GM23338 (cell line): ENCODE measurements around the gene ASPSCR1. TPM values are rescaled to one million over a fixed set of nuclear protein-coding genes. Genes with fewer than 3 reads are reported as not detected.

Experiments
- ATAC-seq: fragments of 200-7000 bp; cut with Tn5 transposase; 3 replicates; pipeline ENCODE4 v1.9.1; 2020
- DNase-seq: peaks from one replicate; pipeline ENCODE4 v3.0.0-alpha.2; 2015; ENCODE audit warnings: low spot score
- H2AFZ ChIP-seq: fragments of 200-600 bp; sonication (generic); 2 replicates; pipeline ENCODE4 v1.8.0; 2016; ENCODE audit warnings: antibody characterized with exemption, mild to moderate bottlenecking, moderate library complexity
- H3F3A ChIP-seq: fragments of 200-600 bp; sonication (generic); replicated peaks from 2 replicates; pipeline ENCODE4 v1.8.0; 2017; ENCODE audit warnings: antibody characterized with exemption, mixed run types, low read depth
- H3K27ac ChIP-seq: fragments of 200-600 bp; sonication (generic); 2 replicates; pipeline ENCODE4 v1.6.1; 2016; ENCODE audit warnings: low read depth
- H3K27me3 ChIP-seq: fragments of 200-600 bp; sonication (generic); 2 replicates; pipeline ENCODE4 v1.8.0; 2016; ENCODE audit warnings: mild to moderate bottlenecking, mixed run types, moderate library complexity; ENCODE audit not compliant: insufficient read depth
- H3K36me3 ChIP-seq: fragments of 200-600 bp; sonication (generic); 2 replicates; pipeline ENCODE4 v1.8.0; 2016; ENCODE audit warnings: mild to moderate bottlenecking; ENCODE audit not compliant: insufficient read depth
- H3K4me1 ChIP-seq: fragments of 200-600 bp; sonication (generic); 2 replicates; pipeline ENCODE4 v1.8.0; 2016; ENCODE audit warnings: mild to moderate bottlenecking, moderate library complexity; ENCODE audit not compliant: insufficient read depth
- H3K4me2 ChIP-seq: fragments of 200-600 bp; sonication (generic); 2 replicates; pipeline ENCODE4 v1.7.1; 2017; ENCODE audit warnings: mixed run types
- H3K4me3 ChIP-seq: fragments of 200-600 bp; sonication (generic); 2 replicates; pipeline ENCODE4 v1.6.1; 2016; ENCODE audit warnings: mixed run types
- H3K79me2 ChIP-seq: fragments of 200-600 bp; sonication (generic); replicated peaks from 2 replicates; pipeline ENCODE4 v1.8.0; 2017; ENCODE audit warnings: mild to moderate bottlenecking; ENCODE audit not compliant: insufficient read depth
- H3K9me2 ChIP-seq: fragments of 200-600 bp; sonication (generic); 2 replicates; pipeline ENCODE4 v1.8.0; 2017; ENCODE audit not compliant: insufficient read depth
- H4K20me1 ChIP-seq: fragments of 200-600 bp; sonication (generic); replicated peaks from 2 replicates; pipeline ENCODE4 v1.8.0; 2017; ENCODE audit warnings: mild to moderate bottlenecking; ENCODE audit not compliant: insufficient read depth
- H3K27ac Mint-ChIP-seq: 2 replicates; pipeline ENCODE4 v1.8.0; 2020; ENCODE audit warnings: inconsistent platforms, mild to moderate bottlenecking, moderate library complexity, mixed read lengths
- H3K27me3 Mint-ChIP-seq: 3 replicates; pipeline ENCODE4 v1.8.0; 2022; ENCODE audit warnings: low read depth, mild to moderate bottlenecking, moderate library complexity, mixed read lengths, inconsistent platforms; ENCODE audit not compliant: insufficient read depth, poor library complexity
- H3K36me3 Mint-ChIP-seq: 3 replicates; pipeline ENCODE4 v1.8.0; 2021; ENCODE audit warnings: low read depth, mild to moderate bottlenecking, inconsistent platforms, moderate library complexity, mixed read lengths
- H3K4me1 Mint-ChIP-seq: 3 replicates; pipeline ENCODE4 v1.8.0; 2020; ENCODE audit warnings: mild to moderate bottlenecking, inconsistent platforms, mixed read lengths
- H3K4me3 Mint-ChIP-seq: 3 replicates; pipeline ENCODE4 v1.8.0; 2021; ENCODE audit warnings: moderate library complexity, mild to moderate bottlenecking, inconsistent platforms, mixed read lengths
- H3K9me3 Mint-ChIP-seq: 3 replicates; pipeline ENCODE4 v1.8.0; 2020; ENCODE audit warnings: moderate library complexity, mild to moderate bottlenecking, inconsistent platforms, mixed read lengths
- CREB1 ChIP-seq: fragments of 250-450 bp; sonication (Bioruptor Pico); IDR thresholded peaks from 2 replicates; pipeline ENCODE4 v1.5.0; 2020; ENCODE audit warnings: low read depth, mild to moderate bottlenecking, moderate library complexity
- EZH2 ChIP-seq: fragments of 200-600 bp; sonication (generic); IDR thresholded peaks from one replicate; pipeline ENCODE4 v1.8.0; 2017; ENCODE audit warnings: antibody characterized with exemption, mild to moderate bottlenecking, low read depth; ENCODE audit not compliant: unreplicated experiment
- EZH2phosphoT487 ChIP-seq: fragments of 200-600 bp; sonication (generic); IDR thresholded peaks from one replicate; pipeline ENCODE4 v1.8.1; 2018; ENCODE audit warnings: antibody characterized with exemption; ENCODE audit not compliant: unreplicated experiment
- JUNB ChIP-seq: IDR thresholded peaks from one replicate; pipeline ENCODE4 v1.6.1; 2016; ENCODE audit warnings: antibody characterized with exemption; ENCODE audit not compliant: unreplicated experiment
- NANOG ChIP-seq: IDR thresholded peaks from 2 replicates; pipeline ENCODE4 v1.6.1; 2016; ENCODE audit warnings: antibody characterized with exemption, borderline replicate concordance
- STAT1 ChIP-seq: IDR thresholded peaks from one replicate; pipeline ENCODE4 v1.6.1; 2016; ENCODE audit warnings: antibody characterized with exemption; ENCODE audit not compliant: unreplicated experiment
- ZNF114 ChIP-seq: fragments of 250-450 bp; sonication (Bioruptor Pico); IDR thresholded peaks from 2 replicates; pipeline ENCODE4 v1.5.0; 2020; ENCODE audit warnings: mild to moderate bottlenecking, moderate library complexity
- ZNF331 ChIP-seq: fragments of 250-450 bp; sonication (Bioruptor Pico); IDR thresholded peaks from 2 replicates; pipeline ENCODE4 v1.5.0; 2020; ENCODE audit warnings: low read depth, mild to moderate bottlenecking, moderate library complexity
- polyA plus RNA-seq: library from polyadenylated mRNA; unstranded; fragments of >200 nt; fragmentation: Nextera tagmentation; extraction: Ambion mirVana; gene quantifications from 2 replicates; pipeline ENCODE4 v1.2.1, GENCODE V29; 2016
- total RNA-seq: library from RNA; depleted of rRNA; stranded (reverse); fragments of >200 nt; shearing (Covaris generic); gene quantifications from 2 replicates; pipeline ENCODE4 v1.2.3, GENCODE V29; 2014
- TF ChIP-seq, protein P1 (sequence below), 2 experiments: fragments of 200-600 bp in 1 of 2; sonication (generic) in 1 of 2; conservative IDR thresholded peaks; 2 replicates each; pipeline versions ENCODE4 v1.5.1 to v1.6.1; 2016 to 2017; ENCODE audit warnings: antibody characterized with exemption in 2 of 2, low read depth in 2 of 2, mild to moderate bottlenecking in 2 of 2, moderate library complexity in 1 of 2
- TF ChIP-seq, protein P2 (sequence below): fragments of 250-450 bp; sonication (Bioruptor Pico); IDR thresholded peaks from 2 replicates; pipeline ENCODE4 v1.5.0; 2020; ENCODE audit warnings: mild to moderate bottlenecking, moderate library complexity
- TF ChIP-seq, protein P3 (sequence below): IDR thresholded peaks from 2 replicates; pipeline ENCODE4 v1.6.1; 2016; ENCODE audit warnings: antibody characterized with exemption

The ASPSCR1 gene
- total and polyA plus RNA-seq, 2 experiments from 2014 or later, result 44.2 to 46.9 TPM

DNA sequence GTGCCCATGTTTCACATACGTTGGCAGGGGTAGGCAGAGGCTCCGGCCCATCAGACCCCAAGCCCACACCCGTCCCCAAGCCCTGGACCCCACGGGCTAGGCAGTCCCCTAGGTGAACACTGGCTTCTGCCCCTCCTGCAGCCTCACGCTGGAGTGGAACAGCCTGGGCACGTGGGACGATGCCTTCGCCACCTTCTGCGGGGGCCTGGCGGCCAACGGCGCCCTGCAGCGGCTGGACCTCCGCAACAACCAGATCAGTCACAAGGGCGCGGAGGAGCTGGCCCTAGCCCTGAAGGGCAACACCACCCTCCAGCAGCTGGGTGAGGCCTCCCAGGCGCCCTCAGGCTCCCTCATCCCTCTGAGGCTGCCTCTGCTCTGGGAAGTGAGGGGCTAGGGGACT, 47.4 kb downstream of the ASPSCR1 start (continued):
- TF ChIP-seq, protein P1, sequence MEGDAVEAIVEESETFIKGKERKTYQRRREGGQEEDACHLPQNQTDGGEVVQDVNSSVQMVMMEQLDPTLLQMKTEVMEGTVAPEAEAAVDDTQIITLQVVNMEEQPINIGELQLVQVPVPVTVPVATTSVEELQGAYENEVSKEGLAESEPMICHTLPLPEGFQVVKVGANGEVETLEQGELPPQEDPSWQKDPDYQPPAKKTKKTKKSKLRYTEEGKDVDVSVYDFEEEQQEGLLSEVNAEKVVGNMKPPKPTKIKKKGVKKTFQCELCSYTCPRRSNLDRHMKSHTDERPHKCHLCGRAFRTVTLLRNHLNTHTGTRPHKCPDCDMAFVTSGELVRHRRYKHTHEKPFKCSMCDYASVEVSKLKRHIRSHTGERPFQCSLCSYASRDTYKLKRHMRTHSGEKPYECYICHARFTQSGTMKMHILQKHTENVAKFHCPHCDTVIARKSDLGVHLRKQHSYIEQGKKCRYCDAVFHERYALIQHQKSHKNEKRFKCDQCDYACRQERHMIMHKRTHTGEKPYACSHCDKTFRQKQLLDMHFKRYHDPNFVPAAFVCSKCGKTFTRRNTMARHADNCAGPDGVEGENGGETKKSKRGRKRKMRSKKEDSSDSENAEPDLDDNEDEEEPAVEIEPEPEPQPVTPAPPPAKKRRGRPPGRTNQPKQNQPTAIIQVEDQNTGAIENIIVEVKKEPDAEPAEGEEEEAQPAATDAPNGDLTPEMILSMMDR (conservative IDR thresholded peaks at IDR 0.05; ENCODE audit: low read depth in 2 of 2), result no peak
- no peak for TF ChIP-seq ZNF331 (CRISPR knock-in tag)

DNA sequence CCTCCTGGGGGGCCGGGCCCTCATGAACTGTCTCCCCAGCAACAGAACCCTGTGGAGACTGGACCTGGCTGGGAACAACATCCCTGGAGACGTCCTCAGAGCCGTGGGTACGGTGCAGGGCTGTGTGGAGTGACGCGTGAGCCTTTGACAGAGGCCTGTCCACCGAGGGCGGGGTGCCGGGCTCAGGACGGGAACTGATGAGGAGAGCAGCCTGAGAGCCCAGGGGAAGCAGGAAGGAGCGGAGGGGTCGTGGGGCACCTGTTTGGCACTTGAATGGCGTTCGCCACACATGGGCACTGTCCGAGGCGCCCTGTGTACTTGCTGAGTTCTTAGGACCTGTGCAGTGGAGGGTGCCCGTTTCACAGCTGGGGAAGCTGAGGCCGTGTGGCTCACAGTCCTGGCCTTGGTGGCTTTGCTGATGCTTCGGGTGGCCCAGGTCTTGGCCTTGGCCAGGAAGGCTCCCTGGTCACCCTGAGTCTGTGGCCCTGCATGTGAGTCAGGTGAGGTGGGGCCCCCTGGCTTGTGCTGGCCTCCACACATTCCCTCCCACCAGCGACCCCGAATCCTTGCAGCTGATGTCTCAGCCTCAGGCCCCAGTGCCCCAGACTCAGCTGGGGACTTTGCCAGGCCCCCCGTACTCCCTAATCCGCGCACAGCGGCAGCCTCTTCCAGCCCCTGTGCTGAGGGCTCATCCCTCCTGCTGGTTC, 48.1 kb downstream of the ASPSCR1 start:
- TF ChIP-seq ZNF114 (CRISPR knock-in tag) (no peak), EZH2phosphoT487 (no peak), NANOG (no peak), CREB1 (CRISPR knock-in tag) (no peak), EZH2 (no peak), JUNB (no peak), ZNF331 (CRISPR knock-in tag) (no peak), STAT1 (no peak)
- TF ChIP-seq, protein P2, sequence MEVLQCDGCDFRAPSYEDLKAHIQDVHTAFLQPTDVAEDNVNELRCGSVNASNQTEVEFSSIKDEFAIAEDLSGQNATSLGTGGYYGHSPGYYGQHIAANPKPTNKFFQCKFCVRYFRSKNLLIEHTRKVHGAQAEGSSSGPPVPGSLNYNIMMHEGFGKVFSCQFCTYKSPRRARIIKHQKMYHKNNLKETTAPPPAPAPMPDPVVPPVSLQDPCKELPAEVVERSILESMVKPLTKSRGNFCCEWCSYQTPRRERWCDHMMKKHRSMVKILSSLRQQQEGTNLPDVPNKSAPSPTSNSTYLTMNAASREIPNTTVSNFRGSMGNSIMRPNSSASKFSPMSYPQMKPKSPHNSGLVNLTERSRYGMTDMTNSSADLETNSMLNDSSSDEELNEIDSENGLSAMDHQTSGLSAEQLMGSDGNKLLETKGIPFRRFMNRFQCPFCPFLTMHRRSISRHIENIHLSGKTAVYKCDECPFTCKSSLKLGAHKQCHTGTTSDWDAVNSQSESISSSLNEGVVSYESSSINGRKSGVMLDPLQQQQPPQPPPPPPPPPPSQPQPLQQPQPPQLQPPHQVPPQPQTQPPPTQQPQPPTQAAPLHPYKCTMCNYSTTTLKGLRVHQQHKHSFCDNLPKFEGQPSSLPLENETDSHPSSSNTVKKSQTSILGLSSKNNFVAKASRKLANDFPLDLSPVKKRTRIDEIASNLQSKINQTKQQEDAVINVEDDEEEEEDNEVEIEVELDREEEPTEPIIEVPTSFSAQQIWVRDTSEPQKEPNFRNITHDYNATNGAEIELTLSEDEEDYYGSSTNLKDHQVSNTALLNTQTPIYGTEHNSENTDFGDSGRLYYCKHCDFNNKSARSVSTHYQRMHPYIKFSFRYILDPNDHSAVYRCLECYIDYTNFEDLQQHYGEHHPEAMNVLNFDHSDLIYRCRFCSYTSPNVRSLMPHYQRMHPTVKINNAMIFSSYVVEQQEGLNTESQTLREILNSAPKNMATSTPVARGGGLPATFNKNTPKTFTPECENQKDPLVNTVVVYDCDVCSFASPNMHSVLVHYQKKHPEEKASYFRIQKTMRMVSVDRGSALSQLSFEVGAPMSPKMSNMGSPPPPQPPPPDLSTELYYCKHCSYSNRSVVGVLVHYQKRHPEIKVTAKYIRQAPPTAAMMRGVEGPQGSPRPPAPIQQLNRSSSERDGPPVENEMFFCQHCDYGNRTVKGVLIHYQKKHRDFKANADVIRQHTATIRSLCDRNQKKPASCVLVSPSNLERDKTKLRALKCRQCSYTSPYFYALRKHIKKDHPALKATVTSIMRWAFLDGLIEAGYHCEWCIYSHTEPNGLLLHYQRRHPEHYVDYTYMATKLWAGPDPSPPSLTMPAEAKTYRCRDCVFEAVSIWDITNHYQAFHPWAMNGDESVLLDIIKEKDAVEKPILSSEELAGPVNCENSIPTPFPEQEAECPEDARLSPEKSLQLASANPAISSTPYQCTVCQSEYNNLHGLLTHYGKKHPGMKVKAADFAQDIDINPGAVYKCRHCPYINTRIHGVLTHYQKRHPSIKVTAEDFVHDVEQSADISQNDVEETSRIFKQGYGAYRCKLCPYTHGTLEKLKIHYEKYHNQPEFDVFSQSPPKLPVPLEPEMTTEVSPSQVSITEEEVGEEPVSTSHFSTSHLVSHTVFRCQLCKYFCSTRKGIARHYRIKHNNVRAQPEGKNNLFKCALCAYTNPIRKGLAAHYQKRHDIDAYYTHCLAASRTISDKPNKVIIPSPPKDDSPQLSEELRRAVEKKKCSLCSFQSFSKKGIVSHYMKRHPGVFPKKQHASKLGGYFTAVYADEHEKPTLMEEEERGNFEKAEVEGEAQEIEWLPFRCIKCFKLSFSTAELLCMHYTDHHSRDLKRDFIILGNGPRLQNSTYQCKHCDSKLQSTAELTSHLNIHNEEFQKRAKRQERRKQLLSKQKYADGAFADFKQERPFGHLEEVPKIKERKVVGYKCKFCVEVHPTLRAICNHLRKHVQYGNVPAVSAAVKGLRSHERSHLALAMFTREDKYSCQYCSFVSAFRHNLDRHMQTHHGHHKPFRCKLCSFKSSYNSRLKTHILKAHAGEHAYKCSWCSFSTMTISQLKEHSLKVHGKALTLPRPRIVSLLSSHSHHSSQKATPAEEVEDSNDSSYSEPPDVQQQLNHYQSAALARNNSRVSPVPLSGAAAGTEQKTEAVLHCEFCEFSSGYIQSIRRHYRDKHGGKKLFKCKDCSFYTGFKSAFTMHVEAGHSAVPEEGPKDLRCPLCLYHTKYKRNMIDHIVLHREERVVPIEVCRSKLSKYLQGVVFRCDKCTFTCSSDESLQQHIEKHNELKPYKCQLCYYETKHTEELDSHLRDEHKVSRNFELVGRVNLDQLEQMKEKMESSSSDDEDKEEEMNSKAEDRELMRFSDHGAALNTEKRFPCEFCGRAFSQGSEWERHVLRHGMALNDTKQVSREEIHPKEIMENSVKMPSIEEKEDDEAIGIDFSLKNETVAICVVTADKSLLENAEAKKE (CRISPR knock-in tag), result no peak
- TF ChIP-seq, protein P1 (conservative IDR thresholded peaks at IDR 0.05; ENCODE audit: low read depth in 2 of 2), result no peak
- TF ChIP-seq, protein P3, sequence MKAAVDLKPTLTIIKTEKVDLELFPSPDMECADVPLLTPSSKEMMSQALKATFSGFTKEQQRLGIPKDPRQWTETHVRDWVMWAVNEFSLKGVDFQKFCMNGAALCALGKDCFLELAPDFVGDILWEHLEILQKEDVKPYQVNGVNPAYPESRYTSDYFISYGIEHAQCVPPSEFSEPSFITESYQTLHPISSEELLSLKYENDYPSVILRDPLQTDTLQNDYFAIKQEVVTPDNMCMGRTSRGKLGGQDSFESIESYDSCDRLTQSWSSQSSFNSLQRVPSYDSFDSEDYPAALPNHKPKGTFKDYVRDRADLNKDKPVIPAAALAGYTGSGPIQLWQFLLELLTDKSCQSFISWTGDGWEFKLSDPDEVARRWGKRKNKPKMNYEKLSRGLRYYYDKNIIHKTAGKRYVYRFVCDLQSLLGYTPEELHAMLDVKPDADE, result no peak
- H3K9me2 ChIP-seq, result no peaks in the 10 kb centered on the region
- H4K20me1 ChIP-seq, result peaks cover 3% of the 10 kb centered on the region; the same call in 1 of the 2 replicates
- H3K9me3 Mint-ChIP-seq, result no peaks in the 10 kb centered on the region; the same call in 2 of the 3 replicates
- no peak for DNase-seq
- H3F3A ChIP-seq, result peaks cover 15% of the 10 kb centered on the region
- no peaks in the 10 kb centered on the region for H3K36me3 ChIP-seq
- H3K36me3 Mint-ChIP-seq, result no peaks in the 10 kb centered on the region; the same call in 1 of the 3 replicates
- H3K27me3 ChIP-seq, result no peaks in the 10 kb centered on the region
- H3K4me3 ChIP-seq, result no peak overlapping the region
- H3K79me2 ChIP-seq, result peaks cover 15% of the 10 kb centered on the region
- ATAC-seq, result no peak
- peaks cover 5% of the 10 kb centered on the region; the same call in 1 of the 2 replicates for H3K4me1 ChIP-seq
- no peak overlapping the region for H3K27ac ChIP-seq
- peaks cover 25% of the 10 kb centered on the region for H3K27me3 Mint-ChIP-seq
- H2AFZ ChIP-seq, result no peak overlapping the region
- H3K4me2 ChIP-seq, result no peak overlapping the region
- no peak overlapping the region; the same call in 2 of the 3 replicates for H3K4me3 Mint-ChIP-seq
- H3K4me1 Mint-ChIP-seq, result peaks cover 13% of the 10 kb centered on the region
- no peak overlapping the region for H3K27ac Mint-ChIP-seq
